Fibroblast of lung (primary cell): ENCODE results near the gene AK9.

Experiments
- EZH2 ChIP-seq: IDR thresholded peaks from 2 replicates; pipeline ENCODE4 v1.5.1; 2012; ENCODE audit warnings: low read length, control low read depth, mild to moderate bottlenecking; ENCODE audit errors: missing control alignments
- TF ChIP-seq, protein P1 (sequence below), 2 donors: IDR thresholded peaks in 1 of 2; conservative IDR thresholded peaks in 1 of 2; 1 replicate in 1 of 2; 2 replicates in 1 of 2; pipeline ENCODE4 v1.5.1; 2011 to 2012; ENCODE audit warnings: low read length in 2 of 2, control low read depth in 1 of 2, inconsistent platforms in 1 of 2, low read depth in 1 of 2, mild to moderate bottlenecking in 1 of 2

DNA sequence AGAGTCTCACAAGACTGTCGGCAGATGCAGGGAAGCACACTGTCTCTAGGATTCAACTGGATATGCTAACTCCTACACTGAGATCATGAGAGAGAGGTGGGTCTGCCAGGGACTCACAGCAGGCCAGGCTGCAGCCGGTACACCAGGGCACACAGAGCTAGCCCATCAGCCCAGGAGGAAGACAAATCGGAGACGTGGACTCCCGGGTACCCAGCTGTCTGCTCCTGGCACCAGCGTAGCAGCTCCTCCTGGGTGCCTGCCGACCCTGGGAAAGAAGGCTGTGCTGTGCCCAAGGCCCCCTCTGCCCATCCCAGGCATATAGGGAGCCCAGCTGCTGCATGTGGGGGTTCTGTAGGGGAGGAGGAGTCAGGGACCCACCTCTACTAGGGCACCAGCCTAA is 242.4 kb downstream of the AK9 start:
- TF ChIP-seq, protein P1, sequence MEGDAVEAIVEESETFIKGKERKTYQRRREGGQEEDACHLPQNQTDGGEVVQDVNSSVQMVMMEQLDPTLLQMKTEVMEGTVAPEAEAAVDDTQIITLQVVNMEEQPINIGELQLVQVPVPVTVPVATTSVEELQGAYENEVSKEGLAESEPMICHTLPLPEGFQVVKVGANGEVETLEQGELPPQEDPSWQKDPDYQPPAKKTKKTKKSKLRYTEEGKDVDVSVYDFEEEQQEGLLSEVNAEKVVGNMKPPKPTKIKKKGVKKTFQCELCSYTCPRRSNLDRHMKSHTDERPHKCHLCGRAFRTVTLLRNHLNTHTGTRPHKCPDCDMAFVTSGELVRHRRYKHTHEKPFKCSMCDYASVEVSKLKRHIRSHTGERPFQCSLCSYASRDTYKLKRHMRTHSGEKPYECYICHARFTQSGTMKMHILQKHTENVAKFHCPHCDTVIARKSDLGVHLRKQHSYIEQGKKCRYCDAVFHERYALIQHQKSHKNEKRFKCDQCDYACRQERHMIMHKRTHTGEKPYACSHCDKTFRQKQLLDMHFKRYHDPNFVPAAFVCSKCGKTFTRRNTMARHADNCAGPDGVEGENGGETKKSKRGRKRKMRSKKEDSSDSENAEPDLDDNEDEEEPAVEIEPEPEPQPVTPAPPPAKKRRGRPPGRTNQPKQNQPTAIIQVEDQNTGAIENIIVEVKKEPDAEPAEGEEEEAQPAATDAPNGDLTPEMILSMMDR (conservative IDR thresholded peaks at IDR 0.05 in 1 of 2, IDR thresholded peaks at IDR 0.05 in 1 of 2; ENCODE audit: low read depth in 1 of 2, low read length in 2 of 2), result no peak
- no peak for TF ChIP-seq EZH2
